Activated T-cell treated with anti-CD3 and anti-CD28 coated beads, Interleukin-2, amount 50 U/mL, for 48 hours (primary cell): ENCODE measurements around the gene LRRC75B.
"Not testable (repeated sequence)": the region's sequence is repeated elsewhere in the genome, so short reads cannot be mapped to it uniquely, and the experiment has no call there.

Experiments
- DNase-seq, 2 experiments: peaks; one replicate each; pipeline ENCODE4 v3.0.0-alpha.2; 2020

The LRRC75B gene, protein sequence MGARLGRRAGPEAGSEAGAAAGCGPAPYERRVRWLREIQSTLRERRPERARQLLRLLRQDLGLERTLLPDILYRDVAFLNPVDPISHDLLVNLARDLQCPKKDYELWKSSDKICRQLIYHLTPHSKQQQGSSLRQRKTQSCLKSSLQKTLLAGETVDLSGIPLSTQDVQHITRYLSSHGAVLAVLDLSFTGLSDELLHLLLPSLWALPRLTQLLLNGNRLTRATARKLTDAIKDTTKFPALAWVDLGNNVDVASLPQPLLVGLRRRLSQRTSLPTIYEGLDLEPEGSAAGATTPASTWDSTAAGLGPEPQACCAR

DNA sequence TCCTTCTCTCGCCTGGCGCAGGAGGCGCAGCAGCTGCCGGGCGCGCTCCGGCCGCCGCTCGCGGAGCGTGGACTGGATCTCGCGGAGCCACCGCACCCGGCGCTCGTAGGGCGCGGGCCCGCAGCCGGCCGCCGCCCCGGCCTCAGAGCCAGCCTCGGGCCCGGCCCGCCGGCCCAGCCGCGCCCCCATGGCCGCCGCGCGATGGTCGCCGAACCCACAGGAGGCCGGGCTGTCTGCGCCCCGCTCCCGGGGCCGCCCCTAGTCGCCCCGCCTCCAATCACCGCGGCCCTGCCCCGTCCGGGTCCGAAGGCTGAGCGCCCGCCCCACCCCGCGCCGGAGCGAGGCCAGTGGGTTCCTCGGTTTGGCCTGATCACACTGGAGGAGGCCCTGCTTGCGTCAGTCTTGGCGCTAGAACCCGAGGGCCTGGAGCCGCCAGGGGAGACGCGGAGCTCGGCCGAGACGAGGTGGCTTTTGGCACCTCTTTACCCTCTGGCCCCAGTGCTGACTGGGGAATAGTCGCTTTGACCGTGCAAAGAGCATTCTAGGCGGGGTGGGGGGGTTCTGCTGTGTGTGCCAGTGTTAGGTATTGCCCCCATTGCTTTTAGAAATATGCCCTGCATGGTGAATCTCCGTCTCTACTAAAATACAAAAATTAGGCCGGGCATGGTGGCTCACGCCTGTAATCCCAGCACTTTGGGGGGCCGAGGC, at the start of gene LRRC75B:
Gene LRRC75B, minus strand, starts transcription at position 223 of the 708 bp plus-strand sequence. Its CDS starts 34 bp downstream, at position 189.
- DNase-seq = peak; percentile 66 to 72

DNA sequence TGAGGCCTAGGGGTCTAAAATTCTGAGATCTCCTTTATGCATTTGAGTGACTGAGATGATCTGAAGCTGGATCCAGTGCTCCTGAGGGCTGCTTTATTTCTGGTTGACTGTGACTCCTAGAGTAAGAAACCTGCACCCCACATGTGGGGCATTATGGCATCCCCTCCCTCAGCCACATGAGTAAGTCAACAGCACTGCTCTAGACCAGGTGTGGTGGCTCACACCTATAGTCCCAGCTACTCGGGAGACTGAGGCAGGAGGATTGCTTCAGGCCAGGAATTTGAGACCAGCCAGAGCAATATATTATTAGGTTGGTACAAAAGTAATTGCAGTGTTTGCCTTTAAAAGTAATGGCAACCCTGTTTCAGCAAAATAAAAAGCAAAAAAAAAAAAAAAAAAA, 49.4 kb upstream of the LRRC75B start:
- DNase-seq = not testable (repeated sequence)

DNA sequence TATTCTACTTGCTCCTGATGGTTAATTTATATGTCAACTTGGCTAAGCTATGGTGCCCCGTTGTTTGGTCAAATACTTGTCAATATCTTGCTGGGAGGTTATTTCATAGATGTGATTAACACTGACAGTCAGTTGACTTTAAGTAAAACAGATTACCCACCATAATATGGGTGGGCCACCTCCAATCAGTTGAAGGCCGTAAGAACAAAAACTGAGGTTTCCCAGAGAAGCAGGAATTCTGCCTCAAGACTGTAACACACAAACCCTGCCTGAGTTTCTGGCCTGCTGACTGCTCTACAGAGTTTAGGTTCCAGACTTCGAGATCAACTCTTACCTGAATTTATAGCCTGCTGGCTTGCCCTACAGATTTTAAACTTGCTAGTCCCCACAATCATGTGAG, 43.6 kb upstream of the LRRC75B start:
- not testable (repeated sequence) for DNase-seq

DNA sequence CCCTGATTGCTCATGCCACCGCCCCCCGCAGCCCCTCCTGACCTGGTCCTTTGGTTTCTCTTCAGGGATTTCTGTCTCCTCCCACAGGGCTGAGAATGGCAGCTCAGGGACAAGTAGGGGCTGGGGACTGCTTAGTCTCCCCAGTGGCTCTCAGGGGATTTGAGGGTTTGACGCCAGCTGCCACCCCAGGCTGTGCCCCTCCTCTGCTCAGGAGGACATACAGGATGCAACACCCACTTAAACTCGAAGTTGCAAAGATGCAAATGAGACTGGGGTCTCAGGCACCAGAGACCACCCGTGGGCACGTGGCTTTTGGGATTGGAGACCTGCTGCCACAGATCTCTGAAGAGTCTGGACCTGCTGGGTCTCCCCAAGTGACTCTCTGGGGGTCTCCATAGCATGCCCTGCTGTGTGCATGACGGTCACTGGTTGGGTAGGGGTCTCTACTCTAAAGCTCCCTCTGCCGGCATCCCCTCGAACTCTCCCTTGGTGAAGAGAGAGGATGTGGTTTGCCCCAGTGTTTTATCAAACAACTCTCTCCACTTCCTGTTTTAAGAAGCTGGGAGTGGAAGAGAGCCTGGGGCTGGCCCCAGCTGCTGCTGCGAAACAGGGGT, 42.0 kb upstream of the LRRC75B start:
- peak; percentile 24 to 28 for DNase-seq

DNA sequence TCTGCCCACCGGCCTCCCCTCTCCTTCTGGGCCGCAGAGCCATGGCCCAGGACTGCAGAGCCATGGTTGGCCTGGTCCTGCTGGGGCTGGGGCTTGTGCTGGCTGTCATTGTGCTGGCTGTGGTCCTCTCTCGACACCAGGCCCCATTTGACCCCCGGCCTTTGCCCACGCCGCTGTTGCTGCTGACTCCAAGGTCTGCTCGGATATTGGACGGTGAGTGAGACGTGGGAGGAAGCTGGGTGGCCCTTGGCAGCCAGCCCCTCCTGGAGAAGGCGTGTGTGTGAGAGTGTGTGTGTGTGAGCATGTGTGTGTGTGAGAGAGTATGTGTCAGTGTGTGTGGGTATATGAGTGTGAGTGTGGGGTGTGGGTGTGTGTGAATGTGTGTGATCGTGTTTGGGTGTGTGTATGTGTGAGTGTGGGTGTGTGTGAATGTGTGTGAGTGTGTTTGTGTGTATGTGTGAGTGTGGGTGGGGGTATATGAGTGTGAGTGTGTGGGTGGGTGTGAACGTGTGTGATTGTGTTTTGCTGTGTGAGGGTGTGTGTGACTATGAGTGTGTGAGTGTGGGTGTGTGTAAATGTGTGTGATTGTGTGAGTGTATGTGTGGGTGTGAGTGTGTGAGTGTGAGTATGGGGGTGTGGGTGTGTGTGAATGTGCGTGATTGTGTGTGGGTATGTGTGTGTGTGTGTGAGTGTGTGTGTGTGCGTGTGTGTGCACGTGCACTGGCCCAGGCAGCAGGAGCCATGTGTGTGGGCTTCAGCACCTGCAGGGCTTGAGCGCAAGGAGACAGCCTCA, 40.6 kb upstream of the LRRC75B start:
- not testable (repeated sequence) for DNase-seq

DNA sequence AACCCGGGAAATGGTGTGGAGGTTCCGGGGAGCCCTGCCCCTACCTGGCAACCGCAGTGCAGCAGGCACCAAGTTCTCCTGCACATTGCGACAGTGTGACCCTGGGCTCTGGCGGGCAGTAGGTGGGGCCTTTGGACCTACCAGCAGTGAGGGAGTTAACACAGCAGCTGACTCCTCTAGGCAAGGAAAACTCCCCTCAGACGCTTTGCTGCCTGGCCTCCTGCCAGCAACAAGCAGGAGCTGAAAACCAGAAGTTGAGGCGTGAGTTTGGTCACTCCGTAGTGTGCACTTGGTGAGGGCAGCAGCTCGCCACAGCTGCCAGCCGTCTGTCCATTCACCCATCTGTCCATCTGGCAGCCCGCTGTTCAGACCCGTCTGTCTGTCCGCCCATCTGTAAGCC, 39.8 kb upstream of the LRRC75B start:
- not testable (repeated sequence) for DNase-seq

DNA sequence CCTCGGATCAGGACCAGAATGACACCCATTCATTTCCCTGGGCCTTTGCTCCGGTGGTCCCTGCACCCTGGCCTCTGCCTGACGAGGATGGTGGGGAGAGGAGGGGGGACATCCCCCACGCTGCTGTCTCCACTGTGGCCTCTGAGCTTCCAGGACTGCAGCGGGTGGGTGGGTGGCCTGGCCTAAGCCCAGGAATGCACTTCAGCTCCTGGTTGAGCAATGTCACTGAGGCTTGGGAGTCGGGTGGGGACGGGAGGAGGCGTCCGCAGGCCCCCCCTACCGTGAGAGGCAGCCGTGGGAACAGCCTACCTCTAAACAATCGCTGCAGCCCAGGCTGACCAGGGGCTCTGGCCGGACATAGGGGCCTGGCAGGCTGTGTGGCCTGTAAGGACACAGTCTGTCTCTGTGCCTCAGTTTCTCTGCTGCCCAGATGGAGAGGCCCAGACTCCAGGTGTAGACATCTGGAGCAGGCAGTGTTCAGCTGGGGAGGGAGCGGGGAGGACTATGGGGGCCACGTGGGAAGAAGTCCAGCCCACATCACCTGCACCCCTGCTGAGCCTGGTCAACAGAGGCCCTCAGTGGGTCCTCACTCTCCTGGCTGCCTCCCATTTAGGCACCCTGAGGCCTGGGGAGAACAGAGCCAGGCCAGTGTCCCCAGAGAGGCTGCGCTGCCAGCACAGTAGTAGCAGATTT, 38.7 kb upstream of the LRRC75B start:
- DNase-seq = not testable (repeated sequence)

DNA sequence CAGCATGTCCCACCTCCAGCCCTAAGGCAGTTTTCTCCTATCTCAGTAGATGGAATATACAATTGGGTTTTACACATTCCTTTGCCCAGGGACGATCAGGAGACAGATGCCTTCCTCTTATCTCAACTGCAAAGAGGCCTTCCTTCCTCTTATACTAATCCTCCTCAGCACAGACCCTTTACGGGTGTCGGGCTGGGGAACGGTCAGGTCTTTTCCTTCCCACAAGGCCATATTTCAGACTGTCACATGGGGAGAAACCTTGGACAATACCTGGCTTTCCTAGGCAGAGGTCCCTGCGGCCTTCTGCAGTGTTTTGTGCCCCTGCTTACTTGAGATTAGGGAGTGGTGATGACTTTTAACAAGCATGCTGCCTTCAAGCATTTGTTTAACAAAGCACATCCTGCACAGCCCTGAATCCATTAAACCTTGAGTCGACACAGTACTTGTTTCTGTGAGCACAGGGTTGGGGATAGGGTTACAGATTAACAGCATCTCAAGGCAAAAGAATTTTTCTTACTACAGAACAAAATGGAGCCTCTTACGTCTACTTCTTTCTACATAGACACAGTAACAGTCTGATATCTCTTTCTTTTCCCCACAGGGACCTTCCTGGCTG, 38.0 kb upstream of the LRRC75B start:
- DNase-seq = not testable (repeated sequence)

DNA sequence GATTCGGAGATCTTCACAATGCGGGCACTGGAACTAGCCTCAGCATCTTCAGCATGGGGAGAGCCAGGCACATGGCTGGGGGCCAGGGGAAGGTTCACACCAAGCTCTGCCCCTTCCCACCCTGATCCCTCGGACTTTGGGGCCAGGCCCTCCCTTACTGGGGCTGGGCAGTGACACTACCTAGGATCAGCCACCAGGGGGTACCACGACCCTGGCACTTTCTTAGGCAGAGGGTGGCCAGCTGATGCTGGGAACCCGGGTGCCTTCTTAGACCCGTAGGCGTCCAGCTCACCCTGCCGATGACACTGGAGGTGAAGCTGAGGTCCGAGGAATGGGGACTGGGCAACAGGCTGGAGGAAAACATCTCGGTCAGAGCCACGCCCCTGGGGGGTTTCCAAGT, 36.2 kb upstream of the LRRC75B start:
- DNase-seq = peak; percentile 29 to 33

DNA sequence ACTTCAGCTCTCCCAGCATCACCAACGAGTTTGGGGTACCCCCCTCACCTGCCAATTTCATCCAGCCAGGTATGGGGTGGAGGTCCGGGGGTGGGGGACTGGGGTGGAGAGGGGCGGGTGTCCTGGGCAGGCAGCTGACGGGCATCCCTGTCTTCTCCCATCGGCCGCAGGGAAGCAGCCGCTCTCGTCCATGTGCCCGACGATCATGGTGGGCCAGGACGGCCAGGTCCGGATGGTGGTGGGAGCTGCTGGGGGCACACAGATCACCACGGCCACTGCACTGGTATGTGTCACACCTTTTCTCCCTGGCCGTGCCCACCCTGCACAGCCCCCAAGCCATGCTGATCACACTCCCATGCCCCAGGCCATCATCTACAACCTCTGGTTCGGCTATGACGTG, 35.0 kb upstream of the LRRC75B start:
- DNase-seq = not testable (repeated sequence)

DNA sequence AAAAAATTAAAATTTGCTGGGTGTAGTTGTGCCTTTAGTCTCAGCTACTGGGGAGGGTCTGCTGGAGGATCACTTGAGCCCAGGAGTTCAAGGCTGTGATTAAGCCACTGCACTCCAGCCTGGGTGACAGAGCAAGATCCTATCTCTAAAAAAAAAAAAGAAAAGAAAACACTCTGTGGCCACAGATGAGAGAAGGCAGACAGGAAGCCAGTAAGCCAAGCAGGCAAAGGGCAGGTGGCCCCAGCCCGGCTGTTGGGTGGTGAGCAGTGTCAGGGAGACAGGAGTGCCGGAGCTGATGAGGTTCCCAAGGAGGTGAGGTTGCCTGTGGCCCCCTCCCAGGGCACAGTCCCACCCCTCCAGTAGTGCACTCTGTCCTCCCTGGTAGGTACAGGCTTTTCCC, 29.7 kb upstream of the LRRC75B start:
- DNase-seq = not testable (repeated sequence)

DNA sequence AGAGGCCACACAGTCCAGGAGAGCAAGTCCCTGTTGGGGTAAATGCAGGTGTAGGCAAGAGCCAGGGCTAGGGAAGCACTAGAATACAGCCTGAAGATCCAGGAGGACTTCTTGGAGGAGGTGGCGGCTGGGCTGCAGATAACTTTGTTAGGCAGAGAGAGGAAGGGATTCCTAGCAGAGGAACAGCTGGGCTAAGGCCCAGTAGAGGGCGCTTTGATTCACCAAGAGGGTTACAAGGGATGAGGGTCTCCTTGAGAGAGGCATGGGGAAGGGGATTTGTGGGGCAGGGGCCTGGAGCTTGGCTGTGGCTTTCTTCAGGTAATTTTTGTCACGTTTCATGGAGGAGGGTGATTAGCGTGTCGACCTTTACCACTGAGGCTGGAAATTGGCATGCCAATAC, 28.4 kb upstream of the LRRC75B start:
- not testable (repeated sequence) for DNase-seq

DNA sequence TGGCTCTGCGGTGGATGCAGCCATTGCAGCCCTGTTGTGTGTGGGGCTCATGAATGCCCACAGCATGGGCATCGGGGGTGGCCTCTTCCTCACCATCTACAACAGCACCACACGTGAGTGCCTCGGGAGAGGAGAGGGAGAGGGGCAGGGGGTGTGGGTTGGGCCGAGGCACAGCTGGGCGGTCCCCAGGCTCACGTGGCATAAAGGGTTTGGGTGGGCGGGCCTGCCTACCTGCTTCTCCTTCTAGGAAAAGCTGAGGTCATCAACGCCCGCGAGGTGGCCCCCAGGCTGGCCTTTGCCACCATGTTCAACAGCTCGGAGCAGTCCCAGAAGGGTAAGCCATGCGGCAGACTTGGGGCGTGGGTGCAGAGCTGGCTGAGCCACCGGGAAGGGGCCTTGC, 21.9 kb upstream of the LRRC75B start:
- DNase-seq = not testable (repeated sequence)

DNA sequence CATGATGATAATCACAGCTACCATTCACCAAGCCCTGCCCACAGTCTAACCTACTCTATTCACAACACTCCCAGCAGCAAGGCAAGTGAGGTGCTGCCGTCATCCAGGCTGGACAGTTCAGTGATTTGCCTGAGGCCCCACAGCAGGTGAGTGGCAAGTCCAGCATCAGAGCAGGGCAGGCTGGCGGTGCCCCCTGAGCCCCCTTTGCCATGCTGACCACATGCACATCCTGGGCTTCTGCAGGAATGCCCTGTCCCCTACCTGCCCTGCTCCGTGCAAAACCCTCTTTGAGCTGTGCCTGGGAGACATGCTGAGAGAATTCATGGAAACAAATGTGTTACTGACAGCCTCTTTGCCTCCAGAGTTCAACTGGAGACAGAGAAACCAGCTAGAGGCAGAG, 17.0 kb upstream of the LRRC75B start:
- DNase-seq = not testable (repeated sequence)

DNA sequence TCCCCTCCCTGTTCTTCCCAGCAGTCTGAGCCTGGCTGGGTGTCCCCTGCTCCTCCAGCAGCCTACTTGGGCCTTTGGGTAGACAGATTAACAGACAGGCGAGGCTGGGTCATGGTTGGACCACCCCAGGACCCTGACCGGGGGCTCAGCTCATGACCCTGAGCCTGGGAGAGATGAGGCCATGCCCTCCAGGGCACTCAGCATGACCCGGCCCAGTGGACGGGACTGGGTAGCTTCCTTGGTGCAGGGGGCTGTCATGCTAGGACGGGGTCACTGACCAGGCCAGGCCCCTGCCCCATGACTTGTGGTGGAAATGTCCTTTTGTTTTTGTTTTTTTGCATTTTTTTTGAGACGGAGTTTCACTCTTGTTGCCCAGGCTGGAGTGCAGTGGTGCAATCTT, 15.5 kb upstream of the LRRC75B start:
- DNase-seq = not testable (repeated sequence)

DNA sequence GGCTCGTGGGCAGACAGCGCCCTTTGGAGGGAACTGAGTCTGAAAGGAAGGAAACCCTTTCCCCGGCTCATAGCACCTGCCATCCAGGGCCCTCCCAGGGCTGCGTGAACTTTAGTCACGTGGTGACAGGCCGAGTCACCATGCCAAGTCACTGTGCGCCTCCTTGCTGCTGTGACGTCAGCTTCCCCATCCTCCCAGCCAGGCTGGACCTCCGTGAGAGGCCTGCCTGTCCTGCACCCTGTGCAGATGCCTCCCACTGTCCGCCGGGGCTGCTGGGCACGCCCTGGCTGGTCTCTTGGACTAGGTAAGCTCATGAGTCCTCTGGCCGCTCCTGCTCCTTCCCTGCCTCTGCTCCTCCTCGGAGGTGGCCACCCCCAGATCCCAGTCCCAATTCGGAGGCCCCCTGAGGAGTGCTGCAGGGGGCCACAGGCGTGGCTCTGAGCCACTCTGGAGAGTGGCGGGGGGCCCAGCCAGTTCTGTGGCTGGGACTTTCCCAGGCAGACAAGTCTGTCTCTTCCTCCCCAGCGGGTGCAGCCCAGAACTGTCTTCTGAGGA, 14.6 kb upstream of the LRRC75B start:
- peak; percentile 72 to 78 for DNase-seq

DNA sequence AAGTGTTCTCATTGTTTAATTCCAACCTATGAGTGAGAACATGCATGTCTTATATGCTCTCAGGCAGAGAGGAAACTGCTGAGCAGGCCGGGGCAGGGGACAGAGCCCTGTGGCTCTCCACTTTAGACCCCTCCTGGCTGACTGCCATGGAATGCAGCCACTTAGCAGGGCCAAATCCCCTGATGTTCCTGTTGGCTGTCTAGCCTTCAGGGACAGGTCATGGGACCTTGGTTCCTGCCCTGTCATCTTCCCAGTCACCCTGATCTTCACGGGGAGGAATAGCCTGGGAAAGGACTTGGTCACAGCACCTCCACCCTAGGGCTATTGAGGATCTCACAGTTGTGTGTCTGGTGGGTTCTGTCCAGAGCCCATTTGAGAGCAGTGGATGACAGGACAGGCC, 13.5 kb upstream of the LRRC75B start:
- DNase-seq = peak in 1 of 2 experiments; percentile 34

DNA sequence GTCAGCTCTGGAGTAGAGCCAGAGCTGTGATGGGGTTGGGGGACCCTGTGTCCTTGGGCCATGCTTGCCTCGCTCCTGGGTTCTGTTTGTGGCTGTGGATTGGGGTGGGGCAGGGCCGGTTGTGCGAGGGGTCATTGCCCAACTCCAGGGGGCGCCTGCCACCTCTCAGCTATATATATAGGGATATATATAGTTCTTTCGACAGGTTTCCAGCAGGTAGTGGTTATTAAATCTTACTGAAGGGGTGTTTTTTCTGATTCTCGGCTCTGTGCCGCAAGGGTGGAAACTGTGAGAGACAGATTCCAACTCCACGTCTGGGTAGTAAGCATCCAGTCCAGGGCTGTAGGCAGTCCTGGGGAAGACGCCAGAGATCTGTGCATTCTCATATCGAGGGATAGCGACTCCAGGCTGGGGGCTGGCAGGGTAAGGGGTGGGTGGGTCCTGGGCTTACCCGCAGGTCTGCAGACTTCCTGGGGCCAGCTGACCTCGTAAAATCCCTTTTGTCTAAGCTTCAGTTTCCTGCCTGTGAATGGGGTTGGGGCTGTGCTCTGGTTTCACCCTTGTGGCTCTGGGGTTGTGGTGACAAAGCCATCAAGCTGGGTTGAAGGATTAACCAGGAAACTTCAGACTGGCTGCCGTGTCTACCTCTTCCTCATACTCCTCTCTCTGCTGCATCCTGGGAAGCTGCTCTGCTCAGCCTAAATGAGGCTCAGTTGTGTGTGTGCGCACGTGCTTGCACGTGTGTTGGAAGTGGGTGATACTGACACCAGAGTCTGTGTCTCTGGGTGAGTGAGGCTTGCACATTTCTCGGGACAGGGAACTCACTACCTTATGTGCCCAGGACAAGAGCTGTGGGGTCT, 11.1 kb upstream of the LRRC75B start:
- peak; percentile 36 to 54 for DNase-seq

DNA sequence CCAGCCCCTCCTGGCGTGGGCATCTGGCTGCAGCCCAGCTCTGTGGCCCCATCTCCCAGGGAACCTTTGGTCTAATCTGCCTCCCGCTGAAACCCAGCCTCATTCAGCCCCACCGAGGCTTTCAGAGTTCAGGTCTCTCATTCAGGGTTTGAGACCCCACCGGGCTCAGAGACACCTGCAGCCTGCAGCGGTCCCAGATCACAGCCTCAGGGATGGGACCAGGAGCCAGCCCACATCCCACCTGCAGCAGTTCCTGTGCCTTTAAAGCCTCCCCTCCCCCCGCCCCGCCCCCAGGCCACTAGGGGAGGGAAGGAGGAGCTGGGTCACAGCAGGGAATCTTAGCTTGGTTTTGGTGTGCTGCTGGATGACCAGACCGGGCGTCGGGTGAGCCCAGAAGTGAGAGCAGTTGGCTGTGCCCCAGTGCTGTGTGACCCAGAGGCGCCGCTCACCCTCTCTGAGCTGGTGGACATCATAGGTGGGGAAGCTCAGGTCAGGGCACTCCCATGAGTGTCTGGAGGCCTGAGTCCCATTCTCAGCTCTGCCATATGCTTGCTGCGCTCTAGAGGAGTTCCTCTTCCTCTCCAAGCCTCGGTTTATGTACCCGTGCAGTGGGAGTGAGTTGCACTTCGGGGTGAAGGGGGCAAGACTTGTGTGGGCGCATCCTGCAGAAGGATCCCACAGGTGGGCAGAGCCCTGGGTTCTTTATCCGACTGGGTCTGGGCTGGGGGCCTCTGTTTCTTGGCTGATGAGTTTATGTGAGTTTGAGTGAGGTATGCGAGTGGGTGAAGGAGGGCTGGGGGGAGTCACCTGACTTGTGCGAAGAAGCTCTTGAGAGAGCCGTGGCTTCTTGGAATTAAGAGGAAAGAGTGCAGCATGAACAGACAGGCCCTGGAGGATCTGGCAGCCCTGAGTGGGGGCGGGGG, 10.2 kb upstream of the LRRC75B start, which contains the start of gene GGT1:
Gene GGT1, plus strand, starts transcription at position 347 of the 923 bp plus-strand sequence. CDS start 7,889 bp downstream, outside the sequence.
- not testable (repeated sequence) for DNase-seq
